Measurements from ENCODE around the gene FOXK2.
A peak's percentile ranks its signal among the peaks of the same experiment; 100 is the strongest.
"Not testable (repeated sequence)": the region's sequence is repeated elsewhere in the genome, so short reads cannot be mapped to it uniquely, and the experiment has no call there.

The FOXK2 gene

GRCh38 chr17:82534401-82534812 lies 14.9 kb downstream of the FOXK2 start:
- DNase-seq, result peak; percentile 44

- no peak for DNase-seq
Measured at GRCh38 chr17:82536512-82537201, 17.1 kb downstream of the FOXK2 start.

- DNase-seq, result not testable (repeated sequence)
Measured at GRCh38 chr17:82537228-82537627, 17.7 kb downstream of the FOXK2 start.

GRCh38 chr17:82539076-82539475 lies 19.5 kb downstream of the FOXK2 start:
- not testable (repeated sequence) for DNase-seq

- no peak for DNase-seq
Measured at GRCh38 chr17:82542439-82542838, 22.9 kb downstream of the FOXK2 start.

- no peak for DNase-seq
Measured at GRCh38 chr17:82544431-82545070, 25.0 kb downstream of the FOXK2 start.

- DNase-seq, result no peak
Measured at GRCh38 chr17:82545071-82545462, 25.5 kb downstream of the FOXK2 start.

GRCh38 chr17:82547981-82548380 lies 28.4 kb downstream of the FOXK2 start:
- DNase-seq, result no peak

- DNase-seq, result no peak
Measured at GRCh38 chr17:82548681-82549303, 29.3 kb downstream of the FOXK2 start.

- peak; percentile 57 for DNase-seq
Measured at GRCh38 chr17:82551779-82552457, 32.4 kb downstream of the FOXK2 start.

- DNase-seq, result no peak
Measured at GRCh38 chr17:82552580-82552979, 33.0 kb downstream of the FOXK2 start.

GRCh38 chr17:82553210-82553930 lies 33.8 kb downstream of the FOXK2 start:
- no peak for DNase-seq

GRCh38 chr17:82557510-82557909 lies 38.0 kb downstream of the FOXK2 start:
- not testable (repeated sequence) for DNase-seq

GRCh38 chr17:82559566-82560251 lies 40.2 kb downstream of the FOXK2 start:
- peak; percentile 94 for DNase-seq

GRCh38 chr17:82560252-82560642 lies 40.7 kb downstream of the FOXK2 start:
- no peak for DNase-seq

GRCh38 chr17:82560802-82561428 lies 41.4 kb downstream of the FOXK2 start:
- DNase-seq, result no peak

GRCh38 chr17:82561429-82562035 lies 42.0 kb downstream of the FOXK2 start:
- DNase-seq, result no peak

- not testable (repeated sequence) for DNase-seq
Measured at GRCh38 chr17:82562718-82563220, 43.2 kb downstream of the FOXK2 start.

GRCh38 chr17:82563318-82563717 lies 43.8 kb downstream of the FOXK2 start:
- no peak for DNase-seq

- DNase-seq, result not testable (repeated sequence)
Measured at GRCh38 chr17:82563745-82564144, 44.2 kb downstream of the FOXK2 start.

GRCh38 chr17:82564241-82564640 lies 44.7 kb downstream of the FOXK2 start:
- no peak for DNase-seq
